Mucosa of descending colon (tissue), 3 donors: ENCODE data around the gene SKIL. TPM values are rescaled to one million over a fixed set of nuclear protein-coding genes. Genes with fewer than 3 reads are reported as not detected.

Source experiments
- ATAC-seq: fragments of 200-7000 bp; cut with Tn5 transposase; one replicate; pipeline ENCODE4 v1.9.1; 2020; ENCODE audit warnings: mild to moderate bottlenecking, moderate library complexity
- DNase-seq, 3 donors: peaks; one replicate each; pipeline ENCODE4 v3.0.0-alpha.2; 2020
- H3K36me3 ChIP-seq: fragments of 200-600 bp; one replicate; pipeline ENCODE4 v1.8.0; 2021; ENCODE audit warnings: low read depth, mild to moderate bottlenecking
- H3K4me1 ChIP-seq: fragments of 200-600 bp; one replicate; pipeline ENCODE4 v1.8.0; 2021; ENCODE audit warnings: low read depth, mild to moderate bottlenecking
- H3K4me3 ChIP-seq: fragments of 200-600 bp; one replicate; pipeline ENCODE4 v1.8.0; 2021; ENCODE audit warnings: mild to moderate bottlenecking
- H3K9me3 ChIP-seq: fragments of 200-600 bp; one replicate; pipeline ENCODE4 v1.8.0; 2021; ENCODE audit warnings: mild to moderate bottlenecking
- intact Hi-C, 2 donors: fragments of 100-400 bp; cut with DNase I in 1 of 2; cut with micrococcal nuclease in 1 of 2; formaldehyde crosslinking; loops; one replicate each; pipeline versions ENCODE4 v1.11.0 to v1.11.1; 2022; cut with DNase I, micrococcal nuclease
- total RNA-seq, 3 donors: library from RNA; stranded (reverse); fragmentation: NEBNext Ultra II Directional in 2 of 3; extraction: Animal tissue kit (Norgen Biotek cat#: 25700) in 2 of 3; gene quantifications; one replicate each; pipeline versions ENCODE4 v1.2.1 to v1.2.4, GENCODE V29; 2021 to 2023
- TF ChIP-seq, protein P1 (sequence below): fragments of 200-600 bp; IDR thresholded peaks from one replicate; pipeline ENCODE4 v1.8.0; 2022; ENCODE audit warnings: antibody characterized with exemption, mild to moderate bottlenecking
- donor health status: DM: no; HTN: no; CAD: no; lungs with moderate emphysema.
- donor health status: DM: no; HTN: no; CAD: no.
- donor health status: DM: no; HTN: yes; CAD: no.

Gene SKIL
- total RNA-seq, 3 donors from 2014 or later, result 41.9 to 51.3 (median 49.5) TPM

DNA sequence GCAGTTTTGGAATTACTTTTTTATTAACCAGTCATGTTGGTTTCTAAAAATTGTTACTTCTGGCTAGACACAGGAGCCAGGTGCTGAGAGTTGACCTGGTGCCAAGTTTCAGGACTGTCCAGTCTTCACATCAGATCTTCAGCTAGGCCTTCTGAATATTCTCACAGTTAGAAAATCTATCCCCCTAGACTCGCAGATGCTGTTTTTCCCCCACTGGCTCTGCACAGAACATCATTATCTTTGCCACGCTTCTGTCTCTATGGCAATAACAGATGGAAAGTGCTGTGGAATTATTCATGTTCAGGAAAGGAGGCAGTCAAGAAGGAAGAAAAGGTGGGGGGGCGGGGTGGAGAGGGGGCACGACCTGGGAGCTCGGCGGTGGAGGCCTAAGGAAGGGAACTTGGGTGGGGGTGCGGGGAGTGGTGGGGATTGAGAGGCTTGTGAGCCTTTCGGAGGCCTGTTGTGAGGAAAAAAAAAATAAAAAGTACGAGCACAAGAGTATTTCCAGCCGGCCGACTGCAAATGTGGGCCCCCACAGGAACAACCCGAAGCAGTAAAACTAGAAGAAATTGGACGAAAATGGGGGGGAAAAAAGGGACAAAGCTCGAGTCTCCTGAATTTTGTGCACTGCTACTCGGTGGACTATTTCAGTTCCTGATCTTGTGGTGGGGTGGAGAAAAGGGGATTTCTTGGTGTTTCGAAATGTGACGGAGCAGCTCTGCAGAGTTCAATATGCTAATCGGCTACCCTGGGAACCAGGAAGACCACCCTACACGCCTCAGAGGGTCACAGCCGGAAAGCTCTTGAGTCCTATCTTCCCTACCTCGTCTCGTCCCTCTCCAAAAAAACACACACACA, 1.5 kb upstream of the SKIL start:
- H3K36me3 ChIP-seq, result no peaks in the 10 kb centered on the region
- peaks cover 12% of the 10 kb centered on the region for H3K4me1 ChIP-seq
- H3K4me3 ChIP-seq, result no peak overlapping the region
- intact Hi-C loops, result no loop called here
- peak; percentile 52 to 71 (median 54) for DNase-seq
- ATAC-seq, result peak; percentile 3
- TF ChIP-seq, protein P1, sequence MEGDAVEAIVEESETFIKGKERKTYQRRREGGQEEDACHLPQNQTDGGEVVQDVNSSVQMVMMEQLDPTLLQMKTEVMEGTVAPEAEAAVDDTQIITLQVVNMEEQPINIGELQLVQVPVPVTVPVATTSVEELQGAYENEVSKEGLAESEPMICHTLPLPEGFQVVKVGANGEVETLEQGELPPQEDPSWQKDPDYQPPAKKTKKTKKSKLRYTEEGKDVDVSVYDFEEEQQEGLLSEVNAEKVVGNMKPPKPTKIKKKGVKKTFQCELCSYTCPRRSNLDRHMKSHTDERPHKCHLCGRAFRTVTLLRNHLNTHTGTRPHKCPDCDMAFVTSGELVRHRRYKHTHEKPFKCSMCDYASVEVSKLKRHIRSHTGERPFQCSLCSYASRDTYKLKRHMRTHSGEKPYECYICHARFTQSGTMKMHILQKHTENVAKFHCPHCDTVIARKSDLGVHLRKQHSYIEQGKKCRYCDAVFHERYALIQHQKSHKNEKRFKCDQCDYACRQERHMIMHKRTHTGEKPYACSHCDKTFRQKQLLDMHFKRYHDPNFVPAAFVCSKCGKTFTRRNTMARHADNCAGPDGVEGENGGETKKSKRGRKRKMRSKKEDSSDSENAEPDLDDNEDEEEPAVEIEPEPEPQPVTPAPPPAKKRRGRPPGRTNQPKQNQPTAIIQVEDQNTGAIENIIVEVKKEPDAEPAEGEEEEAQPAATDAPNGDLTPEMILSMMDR, result no peak
- no peaks in the 10 kb centered on the region for H3K9me3 ChIP-seq

DNA sequence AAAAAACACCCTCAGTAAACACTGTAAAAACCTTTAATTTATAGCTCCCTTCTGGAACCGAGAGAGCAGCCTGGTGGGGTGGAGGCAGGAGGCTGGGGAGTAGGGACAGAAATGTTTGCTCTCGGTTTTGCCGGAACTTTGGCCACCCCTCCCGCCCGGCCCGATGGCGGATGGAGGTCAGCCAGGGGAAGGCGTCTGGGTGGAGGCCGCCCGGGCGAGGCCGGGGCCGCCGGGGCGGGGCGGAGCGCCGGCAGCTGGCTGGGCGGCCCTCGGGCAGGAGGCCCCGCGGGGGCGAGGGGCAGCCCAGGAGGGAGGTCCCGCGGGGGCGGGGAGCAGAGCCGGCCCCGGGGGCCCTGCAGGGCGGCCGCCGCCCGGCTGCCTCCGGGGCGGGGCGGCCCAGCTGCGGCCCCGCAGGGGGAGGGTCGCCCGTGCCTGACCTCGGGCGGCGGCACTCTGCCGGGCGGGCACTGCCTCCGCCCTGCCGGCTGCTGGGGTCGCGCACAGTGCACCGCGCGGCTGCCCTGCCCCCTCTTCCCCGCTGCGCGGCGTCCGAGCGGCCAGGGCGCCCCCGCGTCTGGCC, 829 bp upstream of the SKIL start:
- H3K36me3 ChIP-seq, result no peaks in the 10 kb centered on the region
- peak overlapping the region; percentile 83 for H3K4me3 ChIP-seq
- TF ChIP-seq, protein P1, result no peak
- DNase-seq, result peak; percentile 87 to 94 (median 91)
- peak; percentile 72 for ATAC-seq
- intact Hi-C loops, result no loop called here
- H3K4me1 ChIP-seq, result peaks cover 12% of the 10 kb centered on the region
- H3K9me3 ChIP-seq, result no peaks in the 10 kb centered on the region

DNA sequence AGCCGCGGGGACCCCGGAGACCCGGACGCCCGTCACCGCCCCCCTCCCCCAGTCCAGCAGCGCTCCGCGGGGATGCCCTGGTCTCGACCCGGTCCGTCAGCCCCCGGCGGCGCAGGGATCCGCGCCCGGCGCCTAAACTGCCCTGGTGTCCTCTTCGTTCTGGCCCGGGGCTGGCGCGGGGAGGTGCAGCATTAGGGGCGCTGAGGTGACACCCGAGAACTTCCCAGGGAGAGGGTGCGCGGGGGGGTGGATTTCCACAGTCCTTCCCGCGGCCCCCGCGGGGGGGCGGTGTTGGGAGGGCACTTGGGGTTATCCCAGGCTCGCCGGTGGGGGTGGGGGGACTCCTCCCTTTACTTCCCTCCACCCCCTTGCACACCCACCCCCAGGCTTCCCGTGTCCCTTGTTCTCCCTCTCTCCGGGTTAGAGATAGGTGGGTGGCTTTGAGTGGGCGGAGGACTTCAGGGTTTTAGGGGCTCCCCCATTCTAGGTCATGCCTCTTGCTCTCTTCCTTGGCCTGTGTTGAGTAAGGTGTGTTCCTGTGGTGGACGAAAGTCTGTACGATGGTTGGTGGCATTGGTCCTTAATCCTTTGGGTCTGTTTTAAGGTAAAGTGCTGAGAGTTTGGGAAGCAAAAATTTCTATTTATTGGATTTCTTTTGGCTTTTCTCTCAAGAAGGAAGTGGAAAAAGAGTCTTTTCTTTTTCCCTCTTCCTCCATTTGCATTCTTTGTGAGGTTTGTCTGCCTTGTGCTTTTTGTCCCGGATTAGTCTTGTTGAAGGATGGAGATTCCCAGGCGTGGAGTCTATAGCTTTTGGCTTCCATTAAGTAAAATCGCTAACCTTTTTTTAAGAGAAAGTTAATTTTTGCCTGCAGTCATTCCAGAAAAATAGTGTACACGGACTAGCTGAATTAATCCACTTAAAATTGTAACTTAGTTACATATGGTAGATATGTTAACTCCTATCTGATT, 811 bp downstream of the SKIL start:
- Histone ChIP-seq H3K9me3 (no peaks in the 10 kb centered on the region), H3K4me1 (peaks cover 12% of the 10 kb centered on the region), H3K36me3 (no peaks in the 10 kb centered on the region), H3K4me3 (peak overlapping the region; percentile 83)
- peak; percentile 53 for ATAC-seq
- DNase-seq, result peak; percentile 90 to 93 (median 91)
- intact Hi-C loops, result no loop called here
- TF ChIP-seq, protein P1, result no peak

DNA sequence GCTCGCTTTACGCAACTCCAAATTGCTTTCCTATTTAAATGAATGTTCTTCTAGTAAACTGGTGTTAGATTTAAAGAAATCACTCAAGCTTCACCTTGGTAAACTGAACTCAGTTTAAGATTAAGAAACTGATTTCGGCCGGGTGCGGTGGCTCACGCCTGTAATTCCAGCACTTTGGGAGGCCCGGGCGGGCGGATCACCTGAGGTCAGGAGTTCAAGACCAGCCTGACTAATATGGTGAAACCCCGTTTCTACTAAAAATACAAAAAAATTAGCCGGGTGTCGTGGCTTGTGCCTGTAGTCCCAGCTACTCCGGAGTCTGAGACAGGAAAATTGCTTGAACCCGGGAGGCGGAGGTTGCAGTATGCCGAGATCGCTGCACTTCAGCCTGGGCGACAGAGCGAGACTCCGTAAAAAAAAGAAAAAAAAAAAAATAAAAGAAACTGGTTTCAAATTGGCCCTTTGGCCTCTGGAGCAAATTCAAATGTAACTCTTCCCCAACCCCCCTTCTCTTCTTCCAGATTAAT, 1.7 kb downstream of the SKIL start:
- intact Hi-C loops, result no loop called here
- no peak overlapping the region for H3K4me3 ChIP-seq
- no peaks in the 10 kb centered on the region for H3K9me3 ChIP-seq
- no peak for ATAC-seq
- peaks cover 12% of the 10 kb centered on the region for H3K4me1 ChIP-seq
- no peak for DNase-seq
- H3K36me3 ChIP-seq, result no peaks in the 10 kb centered on the region
- TF ChIP-seq, protein P1, result no peak

DNA sequence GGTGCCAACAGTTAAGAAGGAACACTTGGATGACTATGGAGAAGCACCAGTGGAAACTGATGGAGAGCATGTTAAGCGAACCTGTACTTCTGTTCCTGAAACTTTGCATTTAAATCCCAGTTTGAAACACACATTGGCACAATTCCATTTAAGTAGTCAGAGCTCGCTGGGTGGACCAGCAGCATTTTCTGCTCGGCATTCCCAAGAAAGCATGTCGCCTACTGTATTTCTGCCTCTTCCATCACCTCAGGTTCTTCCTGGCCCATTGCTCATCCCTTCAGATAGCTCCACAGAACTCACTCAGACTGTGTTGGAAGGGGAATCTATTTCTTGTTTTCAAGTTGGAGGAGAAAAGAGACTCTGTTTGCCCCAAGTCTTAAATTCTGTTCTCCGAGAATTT, 3.0 kb downstream of the SKIL start:
- H3K4me1 ChIP-seq, result peaks cover 10% of the 10 kb centered on the region
- ATAC-seq, result no peak
- H3K36me3 ChIP-seq, result no peaks in the 10 kb centered on the region
- no peaks in the 10 kb centered on the region for H3K9me3 ChIP-seq
- no peak for DNase-seq
- intact Hi-C loops, result no loop called here
- TF ChIP-seq, protein P1, result no peak
- no peak overlapping the region for H3K4me3 ChIP-seq
